MM.1S (cell line): ENCODE data around the gene ST8SIA3.
"Not testable (repeated sequence)": the region's sequence is repeated elsewhere in the genome, so short reads cannot be mapped to it uniquely, and the experiment has no call there.

ENCODE experiments used
- CTCF ChIP-seq: fragments of 300-600 bp; sonication (generic); IDR thresholded peaks from 2 replicates; pipeline ENCODE4 v1.5.1; 2016; ENCODE audit warnings: antibody characterized with exemption, low read length, mixed read lengths
- EZH2 ChIP-seq: fragments of 300-600 bp; sonication (generic); optimal IDR thresholded peaks from 2 replicates; pipeline ENCODE3; 2017; ENCODE audit warnings: low read depth, mild to moderate bottlenecking, antibody characterized with exemption, low read length, mixed read lengths
- EZH2phosphoT487 ChIP-seq: fragments of 300-600 bp; sonication (generic); IDR thresholded peaks from 2 replicates; pipeline ENCODE4 v1.6.1; 2018; ENCODE audit warnings: antibody characterized with exemption, low read length

GRCh38 chr18:57394749-57395148, 42.4 kb downstream of the ST8SIA3 start:
- TF ChIP-seq CTCF, EZH2, EZH2phosphoT487: not testable (repeated sequence)
